Activated T-helper 1 cell treated with anti-CD3 and anti-CD28 coated beads, Interleukin-2, amount 50 U/mL, for 16 hours (primary cell): ENCODE results near the gene ELANE.

Source experiments
- DNase-seq, 2 donors: peaks; one replicate each; pipeline ENCODE4 v3.0.0-alpha.2; 2020; ENCODE audit warnings: low read depth in 1 of 2, low spot score in 1 of 2

ELANE gene

GRCh38 chr19:861756-862580, 9.9 kb downstream of the ELANE start:
- peak; percentile 48 to 54 for DNase-seq

GRCh38 chr19:862581-863314, 10.6 kb downstream of the ELANE start:
- DNase-seq = peak; percentile 68 to 70

DNA sequence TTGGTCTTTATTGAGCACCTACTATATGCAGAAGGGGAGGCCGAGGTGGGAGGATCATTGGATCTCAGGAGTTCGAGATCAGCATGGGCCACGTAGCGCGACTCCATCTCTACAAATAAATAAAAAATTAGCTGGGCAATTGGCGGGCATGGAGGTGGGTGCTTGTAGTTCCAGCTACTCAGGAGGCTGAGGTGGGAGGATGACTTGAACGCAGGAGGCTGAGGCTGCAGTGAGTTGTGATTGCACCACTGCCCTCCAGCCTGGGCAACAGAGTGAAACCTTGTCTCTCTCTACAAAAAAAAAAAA, 11.2 kb downstream of the ELANE start:
- no peak for DNase-seq

- DNase-seq = no peak
These were observed 14.7 kb downstream of the ELANE start for GRCh38 chr19:866769-867300.

GRCh38 chr19:867301-867793, 15.2 kb downstream of the ELANE start:
- no peak for DNase-seq

DNA sequence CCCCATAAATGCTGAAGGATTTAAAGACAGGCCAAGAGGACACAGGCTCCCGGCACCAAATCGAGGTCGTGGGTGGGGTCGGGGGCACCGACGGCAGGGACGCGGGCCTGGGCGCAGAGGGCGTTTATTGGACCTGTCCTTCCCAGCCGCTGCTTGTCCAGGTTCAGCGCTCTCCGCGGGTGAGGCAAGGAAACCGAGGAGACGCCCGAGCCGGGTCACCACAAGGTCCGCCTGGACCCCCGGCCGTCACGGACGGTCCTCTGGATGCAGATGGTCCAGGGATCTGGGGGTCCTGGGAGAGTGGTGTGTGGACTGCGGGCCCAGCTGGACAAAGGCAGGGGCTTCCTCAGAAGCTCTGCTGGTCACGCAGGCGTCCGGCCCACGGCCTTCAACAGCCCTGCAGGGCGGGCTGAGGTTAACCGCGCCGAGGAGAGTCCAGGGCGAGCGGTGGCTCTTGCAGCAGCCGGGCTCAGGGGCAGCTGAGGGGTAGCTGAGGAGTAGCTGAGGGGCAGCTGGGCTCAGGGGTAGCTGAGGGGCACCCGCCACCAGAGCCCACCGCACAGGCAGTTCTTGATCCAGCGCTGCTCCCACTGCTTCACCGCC, 15.9 kb downstream of the ELANE start:
- no peak for DNase-seq

GRCh38 chr19:868458-869244, 16.5 kb downstream of the ELANE start:
- DNase-seq = no peak

DNA sequence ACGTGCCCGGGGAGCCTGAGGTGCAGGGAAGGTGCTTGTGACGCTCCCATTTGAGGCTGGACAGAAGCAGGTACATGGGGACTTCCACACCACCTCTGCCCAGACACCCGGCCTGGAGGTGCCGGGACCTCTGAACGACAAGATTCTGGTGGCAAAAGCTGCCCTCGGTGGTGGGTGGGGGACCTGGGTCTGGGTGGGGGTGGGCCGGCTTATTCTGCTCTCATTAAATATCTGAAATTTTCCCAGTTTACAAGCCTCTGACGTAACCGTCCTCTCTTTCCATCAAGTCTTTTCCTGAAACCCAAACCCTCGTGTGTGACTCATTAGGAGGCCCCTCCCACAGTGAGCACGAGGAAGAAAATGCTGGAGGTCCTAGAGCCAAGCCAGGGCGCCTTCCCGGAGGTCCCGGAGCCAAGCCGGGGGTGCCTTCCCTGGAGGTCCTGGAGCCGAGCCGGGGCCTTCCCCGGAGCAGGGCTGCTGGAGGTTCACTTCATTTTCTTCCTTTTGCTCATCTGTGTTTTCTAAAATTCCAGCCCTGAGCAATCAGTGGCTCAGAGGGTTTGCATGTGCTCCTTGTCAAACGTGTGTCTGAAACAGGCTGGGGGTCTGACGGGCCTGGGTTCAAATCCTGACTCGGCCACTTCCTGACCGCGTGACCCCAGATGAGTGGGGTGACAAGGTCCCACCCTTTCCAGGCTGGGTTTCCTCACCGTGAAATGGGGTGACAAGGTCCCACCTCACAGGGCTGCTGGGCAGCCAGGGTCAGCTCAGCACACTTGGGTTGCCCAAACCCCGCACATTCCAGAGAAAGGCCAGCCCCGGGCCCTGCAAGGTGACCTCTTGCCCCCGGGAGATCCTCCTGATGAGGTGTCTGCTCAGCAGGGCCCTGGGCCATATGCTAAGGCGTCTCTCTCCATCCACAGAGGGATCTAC, 17.4 kb downstream of the ELANE start:
- no peak for DNase-seq

DNA sequence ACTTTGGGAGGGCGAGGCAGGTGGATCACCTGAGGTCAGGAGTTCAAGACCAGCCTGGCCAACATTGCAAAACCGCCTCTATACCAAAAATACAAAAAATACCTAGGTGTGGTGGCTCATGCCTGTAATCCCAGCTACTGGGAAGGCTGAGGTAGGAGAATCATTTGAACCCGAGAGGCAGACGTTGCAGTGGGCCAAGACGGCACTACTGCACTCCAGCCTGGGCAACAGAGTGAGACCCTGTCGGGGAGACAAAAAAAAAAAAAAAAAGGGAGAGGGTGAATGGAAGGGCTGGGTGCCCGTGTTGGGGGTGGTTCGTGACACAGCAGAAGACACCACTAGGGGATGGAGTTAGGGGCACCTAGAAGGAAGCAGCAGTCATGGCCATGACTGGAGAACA, 18.2 kb downstream of the ELANE start:
- no peak for DNase-seq

DNA sequence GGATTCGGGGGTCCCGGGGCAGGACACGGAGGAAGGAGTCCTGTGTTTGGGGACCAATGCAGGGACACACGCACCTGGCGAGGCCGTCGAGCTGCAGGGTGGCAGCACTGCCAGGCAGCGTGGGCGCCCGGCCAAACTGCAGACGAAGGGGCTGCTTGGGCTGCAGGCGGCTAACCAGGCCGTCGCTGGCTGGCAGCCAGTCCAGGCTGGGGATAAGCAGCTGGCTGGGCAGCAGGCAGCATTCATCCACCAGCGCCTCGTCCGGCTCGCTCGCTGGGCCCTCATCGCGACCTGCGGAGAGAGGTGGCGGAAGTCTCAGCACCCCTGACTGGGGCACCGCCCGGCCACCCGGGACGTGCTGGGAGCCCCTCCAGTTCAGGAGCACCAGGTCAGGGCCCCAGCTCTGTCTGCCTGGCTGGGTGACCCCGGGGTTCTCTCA, 18.9 kb downstream of the ELANE start:
- no peak for DNase-seq

DNA sequence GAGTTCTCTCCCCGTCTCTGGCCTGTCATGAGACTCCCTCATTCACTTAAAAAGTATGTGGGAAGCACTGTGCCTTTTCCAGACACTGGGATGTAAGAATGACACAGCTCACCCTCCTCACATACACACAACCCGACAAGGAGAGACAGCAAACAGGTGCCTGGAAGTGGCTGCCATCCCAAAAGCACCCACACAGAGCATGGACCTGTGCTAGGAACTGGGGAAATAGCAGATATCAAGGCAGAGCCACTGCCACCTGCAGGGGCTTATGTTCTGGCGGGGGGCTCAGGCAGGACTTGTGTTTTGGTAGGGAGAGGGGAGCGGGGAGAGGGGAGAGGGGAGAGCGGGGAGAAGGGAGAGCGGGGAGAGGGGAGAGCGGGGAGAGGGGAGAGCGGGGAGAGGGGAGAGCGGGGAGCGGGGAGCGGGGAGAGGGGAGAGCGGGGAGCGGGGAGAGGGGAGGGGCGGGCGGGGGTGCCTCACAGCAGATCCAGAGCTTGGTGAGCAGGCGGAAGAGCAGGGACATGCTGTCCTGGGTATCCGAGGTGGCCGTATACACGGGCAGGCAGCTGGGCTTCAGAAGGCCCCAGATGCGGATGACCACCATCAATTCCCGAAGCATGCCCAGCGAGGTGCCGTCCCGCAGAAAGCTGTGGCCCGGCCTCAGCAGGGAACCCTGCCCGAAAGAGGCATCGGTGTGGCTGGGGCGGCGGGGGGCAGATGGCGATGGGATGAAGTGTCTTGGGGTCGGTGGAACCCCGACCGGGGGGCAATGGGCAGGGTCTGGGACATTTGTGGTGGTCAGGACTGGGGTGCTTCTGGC, 19.6 kb downstream of the ELANE start:
- no peak for DNase-seq

DNA sequence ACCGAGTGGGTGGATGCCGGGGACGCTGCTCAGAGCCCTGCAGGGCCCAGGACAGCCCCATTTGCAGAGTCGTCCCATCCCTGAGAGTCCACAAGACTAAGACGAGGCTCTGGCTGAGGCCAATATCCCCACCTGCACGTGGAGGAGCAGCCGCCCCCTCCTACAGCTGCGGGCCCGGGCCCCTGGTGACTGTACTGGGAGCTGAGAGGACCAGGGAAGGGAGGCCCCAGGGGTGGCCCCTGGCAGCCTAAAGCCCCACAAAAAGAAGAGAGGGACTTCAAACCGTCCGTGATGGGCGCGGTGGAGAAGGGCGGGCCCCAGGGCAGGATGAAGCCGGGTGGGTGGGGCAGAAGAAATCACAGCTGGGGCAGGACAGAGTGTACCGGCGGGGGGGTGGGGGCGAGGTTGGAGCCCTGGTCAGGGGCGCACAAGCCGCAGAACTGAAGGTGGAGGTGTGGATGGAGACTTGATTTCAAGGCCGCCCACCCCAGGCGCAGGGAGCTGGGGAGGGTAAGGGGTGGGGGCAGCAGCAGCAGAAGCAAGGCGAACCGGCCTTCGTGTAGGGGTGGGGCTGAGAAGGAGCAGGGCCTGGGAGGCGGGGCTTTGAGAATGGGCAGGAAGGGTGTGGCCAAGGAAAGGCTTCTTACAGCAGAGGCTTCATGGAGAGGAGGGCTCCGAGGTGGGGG, 20.3 kb downstream of the ELANE start:
- peak; percentile 44 to 66 for DNase-seq

GRCh38 chr19:873084-873483, 21.0 kb downstream of the ELANE start:
- DNase-seq = peak; percentile 45 to 67

- DNase-seq = no peak
These were observed 21.5 kb downstream of the ELANE start for GRCh38 chr19:873561-874041.

DNA sequence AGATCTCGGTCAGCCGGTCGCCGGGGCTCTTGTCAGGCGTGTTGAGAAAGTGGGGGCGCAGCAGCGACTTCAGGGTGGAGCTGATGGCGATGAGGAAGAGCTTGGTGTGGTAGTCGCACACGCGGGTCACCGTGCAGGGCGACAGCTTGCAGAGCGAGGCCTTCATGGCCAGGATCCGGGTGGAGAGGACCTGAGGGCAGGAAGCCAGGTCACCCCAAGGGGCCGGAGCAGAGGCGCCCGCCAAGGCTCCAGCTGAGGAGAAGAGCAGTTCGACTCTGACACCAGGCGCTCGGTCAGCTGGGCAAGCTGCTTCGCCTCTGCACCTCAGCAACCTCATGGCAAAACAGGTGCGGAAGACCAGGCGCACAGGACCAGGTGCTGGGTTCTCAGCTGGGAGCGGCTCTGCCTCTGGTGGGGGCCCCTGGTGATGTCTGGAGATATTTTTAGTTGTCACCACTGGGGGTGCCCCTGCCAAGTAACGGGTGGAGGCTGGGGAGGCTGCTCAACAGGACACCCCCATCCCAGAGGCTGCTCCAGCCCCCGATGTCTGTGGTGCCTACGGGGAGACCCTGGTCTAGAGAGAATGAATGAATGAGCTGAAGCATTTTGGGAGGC, 23.3 kb downstream of the ELANE start:
- DNase-seq = no peak

DNA sequence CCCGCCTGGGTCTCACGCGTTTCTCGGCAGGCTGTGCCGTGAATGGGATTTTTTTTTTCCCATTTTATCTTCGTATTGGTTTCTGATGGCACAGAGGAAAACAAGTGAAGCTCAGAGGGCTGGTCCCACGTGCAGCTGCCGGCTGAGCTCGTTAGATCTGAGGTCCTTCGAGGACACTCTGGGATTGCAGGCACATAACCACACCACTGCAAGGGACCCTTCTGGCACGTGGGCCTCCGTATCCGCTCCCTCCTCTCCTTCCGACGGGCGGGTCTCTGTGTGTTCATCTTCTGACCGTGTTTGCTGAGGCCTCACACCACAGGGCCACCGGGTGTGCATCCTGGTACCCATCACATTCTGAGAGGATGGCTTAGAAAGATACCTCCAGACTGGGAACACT, 24.0 kb downstream of the ELANE start:
- no peak for DNase-seq

- no peak for DNase-seq
These were observed 24.7 kb downstream of the ELANE start for GRCh38 chr19:876780-877314.
